ENCODE data around the gene CHST15. TPM values are rescaled to one million over a fixed set of nuclear protein-coding genes. Genes with fewer than 3 reads are reported as not detected.

Gene CHST15
- total and polyA plus RNA-seq, 2 of the 13 experiments (the other 11 are each of a cell fraction or from before 2014, with no cell fraction given), result 1.4 to 94.7 TPM

DNA sequence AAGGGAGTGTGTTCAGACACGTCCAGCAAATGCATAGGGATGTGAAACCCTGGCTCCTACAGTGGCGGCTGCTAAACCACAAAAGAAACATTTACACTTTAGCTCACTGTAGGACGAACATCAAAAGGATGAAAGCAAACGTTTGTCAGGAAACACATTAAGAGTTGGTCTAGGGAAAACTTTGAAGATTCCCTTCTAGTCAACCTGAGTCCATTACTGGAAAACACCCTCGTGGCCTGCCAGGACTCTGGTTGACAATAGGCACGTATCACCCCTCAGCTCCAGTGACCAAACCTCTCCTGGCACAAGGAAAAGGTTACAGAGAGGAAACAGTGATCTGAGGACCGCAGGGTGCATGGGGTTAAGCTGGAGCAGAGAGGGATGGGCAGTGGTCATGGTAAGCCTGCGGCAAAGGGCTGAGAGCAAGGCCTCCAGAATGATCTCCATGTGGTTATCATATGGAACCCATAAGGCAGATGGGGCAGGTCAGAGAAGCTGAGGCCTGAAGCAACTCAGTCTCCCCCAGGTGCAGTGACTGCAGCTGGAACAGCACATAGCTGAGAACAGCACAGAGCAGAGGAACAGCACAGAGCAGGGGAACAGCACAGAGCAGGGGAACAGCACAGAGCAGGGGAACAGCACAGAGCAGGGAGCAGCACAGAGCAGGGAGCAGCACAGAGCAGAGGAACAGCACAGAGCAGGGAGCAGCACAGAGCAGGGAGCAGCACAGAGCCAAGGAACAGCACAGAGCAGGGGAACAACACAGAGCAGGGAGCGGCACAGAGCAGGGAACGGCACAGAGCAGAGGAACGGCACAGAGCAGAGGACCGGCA is 49.9 kb downstream of the CHST15 start (continued):
- TF ChIP-seq, protein P1, sequence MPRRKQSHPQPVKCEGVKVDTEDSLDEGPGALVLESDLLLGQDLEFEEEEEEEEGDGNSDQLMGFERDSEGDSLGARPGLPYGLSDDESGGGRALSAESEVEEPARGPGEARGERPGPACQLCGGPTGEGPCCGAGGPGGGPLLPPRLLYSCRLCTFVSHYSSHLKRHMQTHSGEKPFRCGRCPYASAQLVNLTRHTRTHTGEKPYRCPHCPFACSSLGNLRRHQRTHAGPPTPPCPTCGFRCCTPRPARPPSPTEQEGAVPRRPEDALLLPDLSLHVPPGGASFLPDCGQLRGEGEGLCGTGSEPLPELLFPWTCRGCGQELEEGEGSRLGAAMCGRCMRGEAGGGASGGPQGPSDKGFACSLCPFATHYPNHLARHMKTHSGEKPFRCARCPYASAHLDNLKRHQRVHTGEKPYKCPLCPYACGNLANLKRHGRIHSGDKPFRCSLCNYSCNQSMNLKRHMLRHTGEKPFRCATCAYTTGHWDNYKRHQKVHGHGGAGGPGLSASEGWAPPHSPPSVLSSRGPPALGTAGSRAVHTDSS (CRISPR knock-in tag; conservative IDR thresholded peaks at IDR 0.05), result no peak
- TF ChIP-seq, protein P2, sequence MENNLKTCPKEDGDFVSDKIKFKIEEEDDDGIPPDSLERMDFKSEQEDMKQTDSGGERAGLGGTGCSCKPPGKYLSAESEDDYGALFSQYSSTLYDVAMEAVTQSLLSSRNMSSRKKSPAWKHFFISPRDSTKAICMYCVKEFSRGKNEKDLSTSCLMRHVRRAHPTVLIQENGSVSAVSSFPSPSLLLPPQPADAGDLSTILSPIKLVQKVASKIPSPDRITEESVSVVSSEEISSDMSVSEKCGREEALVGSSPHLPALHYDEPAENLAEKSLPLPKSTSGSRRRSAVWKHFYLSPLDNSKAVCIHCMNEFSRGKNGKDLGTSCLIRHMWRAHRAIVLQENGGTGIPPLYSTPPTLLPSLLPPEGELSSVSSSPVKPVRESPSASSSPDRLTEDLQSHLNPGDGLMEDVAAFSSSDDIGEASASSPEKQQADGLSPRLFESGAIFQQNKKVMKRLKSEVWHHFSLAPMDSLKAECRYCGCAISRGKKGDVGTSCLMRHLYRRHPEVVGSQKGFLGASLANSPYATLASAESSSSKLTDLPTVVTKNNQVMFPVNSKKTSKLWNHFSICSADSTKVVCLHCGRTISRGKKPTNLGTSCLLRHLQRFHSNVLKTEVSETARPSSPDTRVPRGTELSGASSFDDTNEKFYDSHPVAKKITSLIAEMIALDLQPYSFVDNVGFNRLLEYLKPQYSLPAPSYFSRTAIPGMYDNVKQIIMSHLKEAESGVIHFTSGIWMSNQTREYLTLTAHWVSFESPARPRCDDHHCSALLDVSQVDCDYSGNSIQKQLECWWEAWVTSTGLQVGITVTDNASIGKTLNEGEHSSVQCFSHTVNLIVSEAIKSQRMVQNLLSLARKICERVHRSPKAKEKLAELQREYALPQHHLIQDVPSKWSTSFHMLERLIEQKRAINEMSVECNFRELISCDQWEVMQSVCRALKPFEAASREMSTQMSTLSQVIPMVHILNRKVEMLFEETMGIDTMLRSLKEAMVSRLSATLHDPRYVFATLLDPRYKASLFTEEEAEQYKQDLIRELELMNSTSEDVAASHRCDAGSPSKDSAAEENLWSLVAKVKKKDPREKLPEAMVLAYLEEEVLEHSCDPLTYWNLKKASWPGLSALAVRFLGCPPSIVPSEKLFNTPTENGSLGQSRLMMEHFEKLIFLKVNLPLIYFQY (CRISPR knock-in tag; IDR thresholded peaks at IDR 0.05; ENCODE audit: borderline replicate concordance), result peak; percentile 25; the same call in 1 of the 2 replicates
- TF ChIP-seq, protein P3, sequence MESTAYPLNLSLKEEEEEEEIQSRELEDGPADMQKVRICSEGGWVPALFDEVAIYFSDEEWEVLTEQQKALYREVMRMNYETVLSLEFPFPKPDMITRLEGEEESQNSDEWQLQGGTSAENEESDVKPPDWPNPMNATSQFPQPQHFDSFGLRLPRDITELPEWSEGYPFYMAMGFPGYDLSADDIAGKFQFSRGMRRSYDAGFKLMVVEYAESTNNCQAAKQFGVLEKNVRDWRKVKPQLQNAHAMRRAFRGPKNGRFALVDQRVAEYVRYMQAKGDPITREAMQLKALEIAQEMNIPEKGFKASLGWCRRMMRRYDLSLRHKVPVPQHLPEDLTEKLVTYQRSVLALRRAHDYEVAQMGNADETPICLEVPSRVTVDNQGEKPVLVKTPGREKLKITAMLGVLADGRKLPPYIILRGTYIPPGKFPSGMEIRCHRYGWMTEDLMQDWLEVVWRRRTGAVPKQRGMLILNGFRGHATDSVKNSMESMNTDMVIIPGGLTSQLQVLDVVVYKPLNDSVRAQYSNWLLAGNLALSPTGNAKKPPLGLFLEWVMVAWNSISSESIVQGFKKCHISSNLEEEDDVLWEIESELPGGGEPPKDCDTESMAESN (CRISPR knock-in tag; conservative IDR thresholded peaks at IDR 0.05), result no peak
- TF ChIP-seq TEAD2 (CRISPR knock-in tag; IDR thresholded peaks at IDR 0.05) (no peak), ZNF878 (CRISPR knock-in tag; IDR thresholded peaks at IDR 0.05) (peak; percentile 58; the same call in 1 of the 2 replicates), HNF4A (CRISPR knock-in tag; IDR thresholded peaks at IDR 0.05) (peak; percentile 74), ZNF468 (CRISPR knock-in tag; IDR thresholded peaks at IDR 0.05) (peak; percentile 97; the same call in 1 of the 2 replicates), YEATS2 (CRISPR knock-in tag; IDR thresholded peaks at IDR 0.05; ENCODE audit: borderline replicate concordance) (0 out of 2 replicates have a peak, but pooled peaks have one; percentile 56), ARNTL (CRISPR knock-in tag; IDR thresholded peaks at IDR 0.05) (peak; percentile 94), NR2F1 (CRISPR knock-in tag; IDR thresholded peaks at IDR 0.05) (peak; percentile 58 to 69; a peak in 2 of 4 replicates), ATF7 (IDR thresholded peaks at IDR 0.05) (no peak), ATF7 (CRISPR knock-in tag; IDR thresholded peaks at IDR 0.05) (peak; percentile 69; the same call in 1 of the 2 replicates), TOE1 (CRISPR knock-in tag; IDR thresholded peaks at IDR 0.05) (no peak), SPEN (CRISPR knock-in tag; IDR thresholded peaks at IDR 0.05; ENCODE audit: low read depth) (no peak), ZNF460 (CRISPR knock-in tag; IDR thresholded peaks at IDR 0.05; ENCODE audit: borderline replicate concordance) (no peak; the same call in 1 of the 2 replicates), ZNF562 (CRISPR knock-in tag; IDR thresholded peaks at IDR 0.05; ENCODE audit: borderline replicate concordance) (no peak), DPF2 (CRISPR knock-in tag; IDR thresholded peaks at IDR 0.05; ENCODE audit: borderline replicate concordance, low read depth) (peak; percentile 85), ZNF564 (CRISPR knock-in tag; IDR thresholded peaks at IDR 0.05) (no peak), U2AF2 (IDR thresholded peaks at IDR 0.05; ENCODE audit: low read depth, low read length) (no peak)
- TF ChIP-seq, protein P4, sequence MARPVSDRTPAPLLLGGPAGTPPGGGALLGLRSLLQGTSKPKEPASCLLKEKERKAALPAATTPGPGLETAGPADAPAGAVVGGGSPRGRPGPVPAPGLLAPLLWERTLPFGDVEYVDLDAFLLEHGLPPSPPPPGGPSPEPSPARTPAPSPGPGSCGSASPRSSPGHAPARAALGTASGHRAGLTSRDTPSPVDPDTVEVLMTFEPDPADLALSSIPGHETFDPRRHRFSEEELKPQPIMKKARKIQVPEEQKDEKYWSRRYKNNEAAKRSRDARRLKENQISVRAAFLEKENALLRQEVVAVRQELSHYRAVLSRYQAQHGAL (CRISPR knock-in tag; IDR thresholded peaks at IDR 0.05; ENCODE audit: not compliant biosample characterization), result no peak

All from HepG2 (cell line).